CD4-positive, CD25-positive, alpha-beta regulatory T cell (primary cell): ENCODE measurements around the gene RNF151. TPM values are rescaled to one million over a fixed set of nuclear protein-coding genes. Genes with fewer than 3 reads are reported as not detected.

Experiments
- ATAC-seq, 2 donors: fragments of 150-1000 bp; cut with Tn5 transposase; one replicate each; pipeline ENCODE4 v1.10.0; 2021; ENCODE audit warnings: low read depth in 2 of 2, moderate number of reproducible peaks in 2 of 2, moderate library complexity in 1 of 2
- DNase-seq, 3 donors: peaks; one replicate each; pipeline versions ENCODE4 v3.0.0 to v3.0.0-alpha.2; 2012 to 2022; ENCODE audit warnings: mixed read lengths in 1 of 3
- H3K27ac ChIP-seq: one replicate; pipeline ENCODE4 v1.7.0; 2013; ENCODE audit warnings: mild to moderate bottlenecking, low read length; ENCODE audit not compliant: insufficient read depth, poor library complexity, severe bottlenecking
- H3K27me3 ChIP-seq: one replicate; pipeline ENCODE4 v1.7.0; 2013; ENCODE audit warnings: low read length; ENCODE audit not compliant: control insufficient read depth, insufficient read depth
- H3K36me3 ChIP-seq: one replicate; pipeline ENCODE4 v1.7.0; 2013; ENCODE audit warnings: mild to moderate bottlenecking, low read length, moderate library complexity; ENCODE audit not compliant: control insufficient read depth, insufficient read depth
- H3K4me1 ChIP-seq: 2 replicates; pipeline ENCODE4 v1.7.0; 2013; ENCODE audit warnings: mild to moderate bottlenecking, low read length; ENCODE audit not compliant: insufficient read depth, control insufficient read depth, poor library complexity, severe bottlenecking
- H3K4me3 ChIP-seq: one replicate; pipeline ENCODE4 v1.7.0; 2013; ENCODE audit warnings: low read depth, mild to moderate bottlenecking, low read length, moderate library complexity
- H3K9me3 ChIP-seq, 2 experiments: 1 replicate in 1 of 2; 2 replicates in 1 of 2; pipeline ENCODE4 v1.7.0; 2013; ENCODE audit warnings: low read length in 2 of 2, mild to moderate bottlenecking in 1 of 2, moderate library complexity in 1 of 2; ENCODE audit not compliant: control insufficient read depth in 2 of 2
- H3K27ac Mint-ChIP-seq, 3 donors: one replicate each; pipeline ENCODE4 v1.8.0; 2020 to 2022; ENCODE audit warnings: mild to moderate bottlenecking in 3 of 3, mixed read lengths in 3 of 3, moderate library complexity in 2 of 3
- H3K27me3 Mint-ChIP-seq: one replicate; pipeline ENCODE4 v1.8.0; 2022; ENCODE audit warnings: mild to moderate bottlenecking, mixed read lengths
- H3K36me3 Mint-ChIP-seq: one replicate; pipeline ENCODE4 v1.8.0; 2020; ENCODE audit warnings: mixed read lengths
- H3K4me1 Mint-ChIP-seq, 4 donors: one replicate each; pipeline ENCODE4 v1.8.0; 2020 to 2022; ENCODE audit warnings: mixed read lengths in 4 of 4, mild to moderate bottlenecking in 1 of 4
- H3K4me3 Mint-ChIP-seq, 4 donors: one replicate each; pipeline ENCODE4 v1.8.0; 2020 to 2022; ENCODE audit warnings: mild to moderate bottlenecking in 4 of 4, mixed read lengths in 4 of 4, moderate library complexity in 3 of 4
- H3K9me3 Mint-ChIP-seq, 7 donors: one replicate each; pipeline ENCODE4 v1.8.0; 2020 to 2022; ENCODE audit warnings: mixed read lengths in 7 of 7, mild to moderate bottlenecking in 3 of 7, moderate library complexity in 2 of 7
- polyA plus RNA-seq, 4 donors: library from polyadenylated mRNA; unstranded; fragments of 300-500 nt; fragmentation: Illumina TruSeq; gene quantifications; one replicate each; pipeline ENCODE4 v1.2.3, GENCODE V29; 2021
- total RNA-seq: library from RNA; stranded (reverse); gene quantifications from one replicate; pipeline ENCODE4 v1.2.3, GENCODE V29; 2022

The RNF151 gene
- total and polyA plus RNA-seq, 5 donors from 2014 or later, result not detected

- Histone ChIP-seq H3K4me1 (peaks cover 20% of the 10 kb centered on the region), H3K27me3 (peaks cover 6% of the 10 kb centered on the region), H3K9me3 (no peaks in the 10 kb centered on the region), H3K4me3 (peak overlapping the region; percentile 61), H3K36me3 (no peaks in the 10 kb centered on the region), H3K27ac (peak overlapping the region; percentile 77)
- H3K4me1 Mint-ChIP-seq, result peaks cover 0 to 29% (median 13%) of the 10 kb centered on the region in 4 donors
- H3K27ac Mint-ChIP-seq, result peak overlapping the region; percentile 26 to 90 (median 74)
- peaks cover 22% of the 10 kb centered on the region for H3K27me3 Mint-ChIP-seq
- DNase-seq (peak; percentile 35 to 56 (median 36)), ATAC-seq (peak in 1 of 2 donors; percentile 17)
- H3K9me3 Mint-ChIP-seq, result peaks cover 0 to 2% (median 0%) of the 10 kb centered on the region in 7 donors
- H3K4me3 Mint-ChIP-seq, result peak overlapping the region; percentile 80 to 91 (median 83)
- H3K36me3 Mint-ChIP-seq, result no peaks in the 10 kb centered on the region
Observed at GRCh38 chr16:1991135-1991551, 24.5 kb downstream of the RNF151 start.

DNA sequence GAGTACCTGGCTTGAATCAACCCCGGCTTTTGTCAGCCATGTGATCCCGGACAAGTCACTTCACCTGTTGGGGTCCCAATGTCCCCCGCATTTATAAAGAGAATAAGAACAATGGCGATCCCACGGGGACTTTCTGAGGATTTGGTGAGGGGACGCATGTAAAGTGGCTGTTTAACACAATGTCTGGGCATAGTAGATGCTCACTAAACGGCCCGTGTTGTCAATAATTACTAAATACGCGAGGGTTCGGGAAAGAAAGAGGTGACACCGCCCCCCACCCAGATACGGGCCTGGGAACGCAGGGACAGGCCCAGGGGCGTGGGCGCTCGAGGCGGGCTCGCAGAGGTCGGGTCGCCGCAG is 24.9 kb downstream of the RNF151 start:
- peaks cover 20% of the 10 kb centered on the region for H3K4me1 ChIP-seq
- peak in 1 of 3 donors; percentile 22 for DNase-seq
- peaks cover 6% of the 10 kb centered on the region for H3K27me3 ChIP-seq
- no peaks in the 10 kb centered on the region for H3K9me3 ChIP-seq
- H3K36me3 ChIP-seq, result no peaks in the 10 kb centered on the region
- H3K27ac ChIP-seq, result peak overlapping the region; percentile 77
- peak overlapping the region; percentile 61 for H3K4me3 ChIP-seq
- H3K27me3 Mint-ChIP-seq, result peaks cover 21% of the 10 kb centered on the region
- H3K9me3 Mint-ChIP-seq, result peaks cover 0 to 2% (median 0%) of the 10 kb centered on the region in 7 donors
- no peak for ATAC-seq
- H3K27ac Mint-ChIP-seq, result peak overlapping the region; percentile 26 to 90 (median 74)
- H3K36me3 Mint-ChIP-seq, result no peaks in the 10 kb centered on the region
- H3K4me1 Mint-ChIP-seq, result peaks cover 0 to 29% (median 12%) of the 10 kb centered on the region in 4 donors
- H3K4me3 Mint-ChIP-seq, result peak overlapping the region; percentile 80 to 91 (median 83)

- Histone ChIP-seq H3K9me3 (no peaks in the 10 kb centered on the region), H3K4me3 (no peak overlapping the region), H3K4me1 (peaks cover 20% of the 10 kb centered on the region), H3K27ac (peak overlapping the region; percentile 77), H3K27me3 (peaks cover 6% of the 10 kb centered on the region), H3K36me3 (no peaks in the 10 kb centered on the region)
- DNase-seq, result peak; percentile 90 to 98 (median 92)
- peaks cover 0 to 2% (median 0%) of the 10 kb centered on the region in 7 donors for H3K9me3 Mint-ChIP-seq
- peaks cover under 1% of the 10 kb centered on the region for H3K36me3 Mint-ChIP-seq
- H3K4me3 Mint-ChIP-seq, result peak overlapping the region; percentile 70 to 91 (median 82)
- peaks cover 17% of the 10 kb centered on the region for H3K27me3 Mint-ChIP-seq
- H3K27ac Mint-ChIP-seq, result peak overlapping the region; percentile 5 to 26 (median 25)
- peaks cover 0 to 29% (median 10%) of the 10 kb centered on the region in 4 donors for H3K4me1 Mint-ChIP-seq
- ATAC-seq, result peak; percentile 80 to 83
Observed at GRCh38 chr16:1991948-1992703, 25.5 kb downstream of the RNF151 start.

DNA sequence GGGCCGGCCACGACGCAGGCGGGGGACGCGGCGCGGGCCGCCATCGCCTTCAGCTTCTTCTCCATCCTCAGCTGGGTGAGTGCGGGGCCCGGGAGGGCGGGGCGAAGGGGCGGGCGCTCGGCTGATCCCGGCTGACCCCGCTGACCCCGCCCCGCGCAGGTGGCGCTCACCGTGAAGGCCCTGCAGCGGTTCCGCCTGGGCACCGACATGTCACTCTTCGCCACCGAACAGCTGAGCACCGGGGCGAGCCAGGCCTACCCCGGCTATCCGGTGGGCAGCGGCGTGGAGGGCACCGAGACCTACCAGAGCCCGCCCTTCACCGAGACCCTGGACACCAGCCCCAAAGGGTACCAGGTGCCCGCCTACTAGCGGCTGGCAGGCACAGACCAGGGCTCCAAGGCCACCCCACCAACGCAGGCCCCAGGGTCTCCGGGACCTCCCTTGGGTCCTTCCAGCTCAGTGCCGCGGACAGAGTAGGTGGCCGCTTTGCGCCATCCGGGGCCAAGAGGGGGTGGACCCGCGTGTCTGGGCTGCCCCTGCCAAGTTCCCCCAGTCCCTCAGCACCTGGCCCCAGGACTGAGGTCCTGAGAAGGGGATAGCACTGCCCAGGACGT is 26.2 kb downstream of the RNF151 start:
- H3K27ac ChIP-seq, result peak overlapping the region; percentile 77
- Mint-ChIP-seq H3K9me3 (peaks cover 0 to 2% (median 0%) of the 10 kb centered on the region in 7 donors), H3K36me3 (peaks cover 4% of the 10 kb centered on the region), H3K4me1 (peaks cover 0 to 29% (median 11%) of the 10 kb centered on the region in 4 donors), H3K4me3 (peak overlapping the region in 1 of 4 donors; percentile 15), H3K27me3 (peaks cover 16% of the 10 kb centered on the region), H3K27ac (peak overlapping the region in 1 of 3 donors; percentile 47)
- no peak for DNase-seq
- ATAC-seq, result no peak
- no peak overlapping the region for H3K4me3 ChIP-seq
- H3K9me3 ChIP-seq, result no peaks in the 10 kb centered on the region
- no peaks in the 10 kb centered on the region for H3K36me3 ChIP-seq
- peaks cover 20% of the 10 kb centered on the region for H3K4me1 ChIP-seq
- peaks cover 6% of the 10 kb centered on the region for H3K27me3 ChIP-seq

- Histone ChIP-seq H3K27me3 (peaks cover 3% of the 10 kb centered on the region), H3K36me3 (peaks cover 2% of the 10 kb centered on the region), H3K4me1 (peaks cover 20% of the 10 kb centered on the region), H3K9me3 (no peaks in the 10 kb centered on the region), H3K27ac (peak overlapping the region; percentile 18), H3K4me3 (no peak overlapping the region)
- H3K4me1 Mint-ChIP-seq, result peaks cover 0 to 26% (median 11%) of the 10 kb centered on the region in 4 donors
- ATAC-seq (peak in 1 of 2 donors; percentile 4), DNase-seq (no peak)
- no peaks in the 10 kb centered on the region for H3K9me3 Mint-ChIP-seq
- H3K27me3 Mint-ChIP-seq, result peaks cover 11% of the 10 kb centered on the region
- H3K36me3 Mint-ChIP-seq, result peaks cover 9% of the 10 kb centered on the region
- H3K27ac Mint-ChIP-seq, result peak overlapping the region; percentile 43 to 47 (median 47)
- H3K4me3 Mint-ChIP-seq, result peak overlapping the region; percentile 52 to 87 (median 62)
Observed at GRCh38 chr16:1993731-1994131, 27.1 kb downstream of the RNF151 start.

- H3K36me3 ChIP-seq, result peaks cover 23% of the 10 kb centered on the region
- no peak for ATAC-seq
- Mint-ChIP-seq H3K4me1 (peaks cover 0 to 6% (median under 1%) of the 10 kb centered on the region in 4 donors), H3K4me3 (no peak overlapping the region), H3K36me3 (peaks cover 9% of the 10 kb centered on the region), H3K27me3 (peaks cover 5% of the 10 kb centered on the region), H3K27ac (peak overlapping the region in 1 of 3 donors; percentile 80), H3K9me3 (no peaks in the 10 kb centered on the region)
- H3K4me3 ChIP-seq, result no peak overlapping the region
- no peak for DNase-seq
- no peaks in the 10 kb centered on the region for H3K4me1 ChIP-seq
- no peak overlapping the region for H3K27ac ChIP-seq
- no peaks in the 10 kb centered on the region for H3K27me3 ChIP-seq
- H3K9me3 ChIP-seq, result no peaks in the 10 kb centered on the region
Observed at GRCh38 chr16:1997494-1998359, 31.1 kb downstream of the RNF151 start.

GRCh38 chr16:1998360-1998835 is 31.7 kb downstream of the RNF151 start:
- H3K36me3 ChIP-seq, result peaks cover 23% of the 10 kb centered on the region

More at GRCh38 chr16:1998360-1998835, 31.7 kb downstream of the RNF151 start:
- Histone ChIP-seq H3K4me3 (no peak overlapping the region), H3K27me3 (no peaks in the 10 kb centered on the region), H3K27ac (no peak overlapping the region), H3K9me3 (no peaks in the 10 kb centered on the region), H3K4me1 (no peaks in the 10 kb centered on the region)
- no peak for DNase-seq
- Mint-ChIP-seq H3K4me1 (peaks cover 0 to 6% (median under 1%) of the 10 kb centered on the region in 4 donors), H3K4me3 (no peak overlapping the region), H3K27me3 (peaks cover 5% of the 10 kb centered on the region), H3K9me3 (no peaks in the 10 kb centered on the region), H3K27ac (peak overlapping the region in 1 of 3 donors; percentile 9), H3K36me3 (peaks cover 9% of the 10 kb centered on the region)
- ATAC-seq, result no peak
